BLaER1 (cell line): ENCODE data around the gene CSNK1G3.

Source experiments
- H3K27ac ChIP-seq: shearing (Covaris generic); formaldehyde crosslinking; 2 replicates; pipeline ENCODE4 v1.8.1; 2022
- H3K27me3 ChIP-seq: shearing (Covaris generic); formaldehyde crosslinking; 2 replicates; pipeline ENCODE4 v1.8.1; 2022
- H3K36me3 ChIP-seq: shearing (Covaris generic); formaldehyde crosslinking; 2 replicates; pipeline ENCODE4 v1.8.1; 2022
- H3K4me1 ChIP-seq: shearing (Covaris generic); formaldehyde crosslinking; 2 replicates; pipeline ENCODE4 v1.8.1; 2022
- H3K4me2 ChIP-seq: shearing (Covaris generic); formaldehyde crosslinking; 2 replicates; pipeline ENCODE4 v1.8.1; 2022
- H3K4me3 ChIP-seq: shearing (Covaris generic); formaldehyde crosslinking; 2 replicates; pipeline ENCODE4 v1.8.1; 2022
- H3K9ac ChIP-seq: shearing (Covaris generic); formaldehyde crosslinking; 2 replicates; pipeline ENCODE4 v1.8.1; 2022
- H3K9me3 ChIP-seq: shearing (Covaris generic); formaldehyde crosslinking; 2 replicates; pipeline ENCODE4 v1.8.1; 2022
- H4K20me1 ChIP-seq: shearing (Covaris generic); formaldehyde crosslinking; 2 replicates; pipeline ENCODE4 v1.8.1; 2022
- Cebpa-rat ChIP-seq: shearing (Covaris generic); IDR thresholded peaks from 2 replicates; pipeline ENCODE4 v1.8.1; 2022

CSNK1G3 gene

GRCh38 chr5:123585871-123586270, 73.9 kb downstream of the CSNK1G3 start:
- no peaks in the 10 kb centered on the region for H4K20me1 ChIP-seq
- TF ChIP-seq Cebpa-rat = no peak
- peaks cover 11% of the 10 kb centered on the region; the same call in 1 of the 2 replicates for H3K36me3 ChIP-seq
- no peak overlapping the region for H3K4me2 ChIP-seq
- no peaks in the 10 kb centered on the region for H3K9me3 ChIP-seq
- no peak overlapping the region for H3K9ac ChIP-seq
- no peaks in the 10 kb centered on the region for H3K27me3 ChIP-seq
- H3K4me3 ChIP-seq = no peak overlapping the region
- no peaks in the 10 kb centered on the region for H3K4me1 ChIP-seq
- H3K27ac ChIP-seq = no peak overlapping the region

GRCh38 chr5:123594434-123594833, 82.5 kb downstream of the CSNK1G3 start:
- Histone ChIP-seq H3K4me1 (no peaks in the 10 kb centered on the region), H4K20me1 (no peaks in the 10 kb centered on the region), H3K9me3 (no peaks in the 10 kb centered on the region), H3K9ac (no peak overlapping the region), H3K27ac (no peak overlapping the region), H3K4me3 (no peak overlapping the region), H3K4me2 (no peak overlapping the region), H3K36me3 (peaks cover 30% of the 10 kb centered on the region), H3K27me3 (no peaks in the 10 kb centered on the region)
- TF ChIP-seq Cebpa-rat = no peak

- Histone ChIP-seq H3K9ac (no peak overlapping the region), H3K4me3 (no peak overlapping the region), H3K27me3 (no peaks in the 10 kb centered on the region), H3K36me3 (peaks cover 26% of the 10 kb centered on the region), H3K4me1 (no peaks in the 10 kb centered on the region), H4K20me1 (no peaks in the 10 kb centered on the region), H3K4me2 (no peak overlapping the region), H3K27ac (no peak overlapping the region), H3K9me3 (no peaks in the 10 kb centered on the region)
- TF ChIP-seq Cebpa-rat = no peak
Observed at GRCh38 chr5:123597018-123597417, 85.0 kb downstream of the CSNK1G3 start.

- no peak overlapping the region for H3K9ac ChIP-seq
- no peaks in the 10 kb centered on the region for H4K20me1 ChIP-seq
- no peaks in the 10 kb centered on the region for H3K9me3 ChIP-seq
- no peak overlapping the region for H3K4me3 ChIP-seq
- H3K36me3 ChIP-seq = peaks cover 28% of the 10 kb centered on the region
- H3K27me3 ChIP-seq = no peaks in the 10 kb centered on the region
- H3K27ac ChIP-seq = no peak overlapping the region
- no peak overlapping the region for H3K4me2 ChIP-seq
- TF ChIP-seq Cebpa-rat = no peak
- no peaks in the 10 kb centered on the region for H3K4me1 ChIP-seq
Observed at GRCh38 chr5:123598028-123598689, 86.2 kb downstream of the CSNK1G3 start.

DNA sequence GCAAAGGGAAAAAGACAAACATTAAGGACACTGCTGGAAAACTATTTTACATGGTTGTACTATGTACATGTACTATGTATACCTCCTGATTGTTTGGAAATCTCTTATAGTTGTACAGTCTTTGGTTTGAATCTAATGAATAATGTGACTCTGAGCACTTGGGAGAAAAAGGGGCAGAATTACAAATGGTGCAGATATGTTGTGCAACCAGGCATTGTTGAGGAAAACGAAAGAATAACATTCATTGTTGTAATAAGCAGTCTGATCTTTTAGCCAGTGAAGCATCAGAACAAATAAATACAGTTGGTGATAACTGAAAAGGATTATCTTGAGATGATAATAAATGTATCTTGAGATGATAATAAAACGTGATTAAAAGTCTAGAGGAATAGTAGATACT, 87.2 kb downstream of the CSNK1G3 start:
- no peak overlapping the region for H3K9ac ChIP-seq
- H3K9me3 ChIP-seq = no peaks in the 10 kb centered on the region
- peaks cover 26% of the 10 kb centered on the region; the same call in 1 of the 2 replicates for H3K36me3 ChIP-seq
- no peak overlapping the region for H3K27ac ChIP-seq
- no peak overlapping the region for H3K4me3 ChIP-seq
- no peaks in the 10 kb centered on the region for H3K27me3 ChIP-seq
- no peaks in the 10 kb centered on the region for H3K4me1 ChIP-seq
- TF ChIP-seq Cebpa-rat = no peak
- no peak overlapping the region for H3K4me2 ChIP-seq
- H4K20me1 ChIP-seq = no peaks in the 10 kb centered on the region

GRCh38 chr5:123601610-123602009, 89.6 kb downstream of the CSNK1G3 start:
- Histone ChIP-seq H3K9me3 (no peaks in the 10 kb centered on the region), H3K4me1 (no peaks in the 10 kb centered on the region), H4K20me1 (no peaks in the 10 kb centered on the region), H3K27ac (no peak overlapping the region), H3K4me2 (no peak overlapping the region), H3K27me3 (no peaks in the 10 kb centered on the region), H3K4me3 (no peak overlapping the region), H3K36me3 (peaks cover 17% of the 10 kb centered on the region; the same call in 1 of the 2 replicates), H3K9ac (no peak overlapping the region)
- TF ChIP-seq Cebpa-rat = no peak

- Histone ChIP-seq H3K9me3 (no peaks in the 10 kb centered on the region), H3K9ac (no peak overlapping the region), H3K27ac (no peak overlapping the region), H3K4me1 (no peaks in the 10 kb centered on the region), H3K4me2 (no peak overlapping the region), H3K27me3 (no peaks in the 10 kb centered on the region), H4K20me1 (no peaks in the 10 kb centered on the region), H3K36me3 (peaks cover 42% of the 10 kb centered on the region; the same call in 1 of the 2 replicates), H3K4me3 (no peak overlapping the region)
- TF ChIP-seq Cebpa-rat = no peak
Observed at GRCh38 chr5:123605822-123606221, 93.8 kb downstream of the CSNK1G3 start.

DNA sequence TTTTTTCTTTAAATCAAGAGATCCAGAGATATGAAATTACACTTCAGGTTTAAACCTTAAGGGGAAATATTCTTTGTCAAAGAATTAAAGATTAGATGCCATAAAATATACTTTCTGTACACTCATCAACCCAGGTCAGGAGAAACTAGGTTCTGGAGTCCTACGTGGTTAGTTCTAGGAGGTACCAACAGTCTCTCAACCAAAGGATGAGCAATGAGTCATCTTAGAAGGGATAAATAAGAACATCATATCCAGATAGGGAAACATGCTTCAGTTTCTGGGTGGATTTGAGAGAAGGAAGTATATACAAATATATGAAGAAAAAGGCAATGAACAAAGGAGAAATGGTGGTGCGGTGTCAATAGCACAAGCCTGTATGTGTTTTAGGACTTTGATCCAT, 98.2 kb downstream of the CSNK1G3 start:
- Histone ChIP-seq H3K4me2 (no peak overlapping the region), H3K4me3 (no peak overlapping the region), H3K27me3 (no peaks in the 10 kb centered on the region), H3K4me1 (no peaks in the 10 kb centered on the region), H3K27ac (no peak overlapping the region), H3K9ac (no peak overlapping the region), H3K36me3 (peaks cover 45% of the 10 kb centered on the region), H4K20me1 (no peaks in the 10 kb centered on the region), H3K9me3 (no peaks in the 10 kb centered on the region)
- no peak for TF ChIP-seq Cebpa-rat

- Histone ChIP-seq H4K20me1 (no peaks in the 10 kb centered on the region), H3K36me3 (peaks cover 49% of the 10 kb centered on the region), H3K9me3 (no peaks in the 10 kb centered on the region), H3K27ac (no peak overlapping the region), H3K4me1 (no peaks in the 10 kb centered on the region), H3K4me2 (no peak overlapping the region), H3K27me3 (no peaks in the 10 kb centered on the region), H3K4me3 (no peak overlapping the region), H3K9ac (no peak overlapping the region)
- TF ChIP-seq Cebpa-rat = no peak
Observed at GRCh38 chr5:123610665-123611405, 98.9 kb downstream of the CSNK1G3 start.

- no peaks in the 10 kb centered on the region for H3K9me3 ChIP-seq
- H4K20me1 ChIP-seq = no peaks in the 10 kb centered on the region
- H3K4me1 ChIP-seq = no peaks in the 10 kb centered on the region
- H3K4me2 ChIP-seq = no peak overlapping the region
- H3K36me3 ChIP-seq = peaks cover 49% of the 10 kb centered on the region
- no peak overlapping the region for H3K9ac ChIP-seq
- H3K4me3 ChIP-seq = no peak overlapping the region
- H3K27ac ChIP-seq = no peak overlapping the region
- no peaks in the 10 kb centered on the region for H3K27me3 ChIP-seq
- no peak for TF ChIP-seq Cebpa-rat
Observed at GRCh38 chr5:123611406-123611709, 99.4 kb downstream of the CSNK1G3 start.
